GM12878 (cell line): Measurements from ENCODE around the gene PIGM.

Experiments used
- BHLHE40 ChIP-seq, 2 experiments: fragments of 450-650 bp in 1 of 2; IDR thresholded peaks; 2 replicates each; pipeline ENCODE4 v1.6.1; 2011 to 2017; ENCODE audit warnings: low read depth in 2 of 2, borderline replicate concordance in 1 of 2, improper control_type of control experiment in 1 of 2, low read length in 1 of 2, mild to moderate bottlenecking in 1 of 2
- JUND ChIP-seq: IDR thresholded peaks from 2 replicates; pipeline ENCODE4 v1.6.1; 2012; ENCODE audit warnings: low read depth, mild to moderate bottlenecking, low read length, improper control_type of control experiment, moderate library complexity
- LARP7 ChIP-seq: fragments of 450-650 bp; IDR thresholded peaks from 2 replicates; pipeline ENCODE4 v1.6.1; 2017; ENCODE audit warnings: mild to moderate bottlenecking
- POLR2A ChIP-seq: IDR thresholded peaks from 2 replicates; pipeline ENCODE4 v1.6.1; 2011; ENCODE audit warnings: low read depth, mild to moderate bottlenecking, low read length
- RFX5 ChIP-seq: IDR thresholded peaks from 2 replicates; pipeline ENCODE4 v1.6.1; 2011; ENCODE audit warnings: low read depth, low read length, improper control_type of control experiment
- YY1 ChIP-seq: IDR thresholded peaks from 2 replicates; pipeline ENCODE4 v1.6.1; 2011; ENCODE audit warnings: low read depth, mild to moderate bottlenecking, low read length
- TF ChIP-seq, protein P1 (sequence below): IDR thresholded peaks from 2 replicates; pipeline ENCODE4 v1.6.1; 2011; ENCODE audit warnings: low read depth, low read length, improper control_type of control experiment, borderline replicate concordance
- TF ChIP-seq, protein P2 (sequence below): IDR thresholded peaks from 2 replicates; pipeline ENCODE4 v1.6.1; 2012; ENCODE audit warnings: mild to moderate bottlenecking, low read depth, low read length
- TF ChIP-seq, protein P3 (sequence below), 3 experiments: IDR thresholded peaks in 2 of 3; conservative IDR thresholded peaks in 1 of 3; 2 replicates each; pipeline ENCODE4 v1.5.1; 2011; ENCODE audit warnings: low read depth in 3 of 3, low read length in 3 of 3, mild to moderate bottlenecking in 3 of 3, control low read depth in 2 of 3, moderate library complexity in 2 of 3, inconsistent platforms in 1 of 3, mixed read lengths in 1 of 3; ENCODE audit not compliant: control insufficient read depth in 2 of 3, insufficient read depth in 1 of 3; ENCODE audit errors: extremely low read depth in 1 of 3

DNA sequence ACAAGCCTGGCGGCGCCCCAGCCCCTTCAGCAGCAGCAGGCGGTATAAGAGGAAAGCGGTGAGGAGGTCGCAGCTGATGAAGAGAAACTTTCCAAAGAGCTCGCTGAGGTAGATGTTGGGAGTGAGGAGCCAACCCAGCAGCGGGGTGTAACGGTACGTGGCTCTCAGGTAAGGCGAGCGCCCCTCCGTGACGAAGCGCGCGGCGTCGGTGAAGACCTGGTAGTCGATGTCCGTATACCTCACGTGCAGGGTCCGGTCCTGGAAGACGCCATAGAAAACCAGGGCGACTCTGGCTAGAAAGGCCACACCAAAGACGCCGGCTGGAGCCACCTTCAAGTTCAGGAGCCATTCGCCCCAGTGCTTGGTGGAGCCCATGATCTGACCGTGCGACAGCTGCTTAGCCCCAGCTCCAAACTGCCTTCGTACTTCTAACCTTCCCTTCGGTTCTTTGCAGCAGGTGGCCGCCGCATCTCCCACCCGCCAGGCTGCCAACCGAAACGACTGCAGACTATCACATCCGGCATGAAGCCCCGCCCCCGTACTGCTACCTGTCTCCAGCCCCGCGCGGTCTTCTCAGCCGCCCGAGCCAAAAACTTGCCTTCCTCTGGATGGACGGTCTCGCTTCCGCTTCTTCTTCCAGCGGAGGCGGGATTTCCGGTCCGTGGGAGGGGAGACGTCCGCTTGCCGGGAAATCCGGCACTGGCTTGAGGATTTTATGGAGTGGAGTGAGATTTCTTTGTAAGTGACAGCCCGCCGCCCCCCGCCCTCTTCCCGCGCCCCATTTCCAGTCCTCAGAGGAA, at the start of gene PIGM:
- TF ChIP-seq, protein P1, sequence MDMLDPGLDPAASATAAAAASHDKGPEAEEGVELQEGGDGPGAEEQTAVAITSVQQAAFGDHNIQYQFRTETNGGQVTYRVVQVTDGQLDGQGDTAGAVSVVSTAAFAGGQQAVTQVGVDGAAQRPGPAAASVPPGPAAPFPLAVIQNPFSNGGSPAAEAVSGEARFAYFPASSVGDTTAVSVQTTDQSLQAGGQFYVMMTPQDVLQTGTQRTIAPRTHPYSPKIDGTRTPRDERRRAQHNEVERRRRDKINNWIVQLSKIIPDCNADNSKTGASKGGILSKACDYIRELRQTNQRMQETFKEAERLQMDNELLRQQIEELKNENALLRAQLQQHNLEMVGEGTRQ, result no peak
- TF ChIP-seq JUND, result no peak
- peak; percentile 79 for TF ChIP-seq POLR2A
- TF ChIP-seq, protein P2, sequence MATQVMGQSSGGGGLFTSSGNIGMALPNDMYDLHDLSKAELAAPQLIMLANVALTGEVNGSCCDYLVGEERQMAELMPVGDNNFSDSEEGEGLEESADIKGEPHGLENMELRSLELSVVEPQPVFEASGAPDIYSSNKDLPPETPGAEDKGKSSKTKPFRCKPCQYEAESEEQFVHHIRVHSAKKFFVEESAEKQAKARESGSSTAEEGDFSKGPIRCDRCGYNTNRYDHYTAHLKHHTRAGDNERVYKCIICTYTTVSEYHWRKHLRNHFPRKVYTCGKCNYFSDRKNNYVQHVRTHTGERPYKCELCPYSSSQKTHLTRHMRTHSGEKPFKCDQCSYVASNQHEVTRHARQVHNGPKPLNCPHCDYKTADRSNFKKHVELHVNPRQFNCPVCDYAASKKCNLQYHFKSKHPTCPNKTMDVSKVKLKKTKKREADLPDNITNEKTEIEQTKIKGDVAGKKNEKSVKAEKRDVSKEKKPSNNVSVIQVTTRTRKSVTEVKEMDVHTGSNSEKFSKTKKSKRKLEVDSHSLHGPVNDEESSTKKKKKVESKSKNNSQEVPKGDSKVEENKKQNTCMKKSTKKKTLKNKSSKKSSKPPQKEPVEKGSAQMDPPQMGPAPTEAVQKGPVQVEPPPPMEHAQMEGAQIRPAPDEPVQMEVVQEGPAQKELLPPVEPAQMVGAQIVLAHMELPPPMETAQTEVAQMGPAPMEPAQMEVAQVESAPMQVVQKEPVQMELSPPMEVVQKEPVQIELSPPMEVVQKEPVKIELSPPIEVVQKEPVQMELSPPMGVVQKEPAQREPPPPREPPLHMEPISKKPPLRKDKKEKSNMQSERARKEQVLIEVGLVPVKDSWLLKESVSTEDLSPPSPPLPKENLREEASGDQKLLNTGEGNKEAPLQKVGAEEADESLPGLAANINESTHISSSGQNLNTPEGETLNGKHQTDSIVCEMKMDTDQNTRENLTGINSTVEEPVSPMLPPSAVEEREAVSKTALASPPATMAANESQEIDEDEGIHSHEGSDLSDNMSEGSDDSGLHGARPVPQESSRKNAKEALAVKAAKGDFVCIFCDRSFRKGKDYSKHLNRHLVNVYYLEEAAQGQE, result no peak
- TF ChIP-seq, protein P3, sequence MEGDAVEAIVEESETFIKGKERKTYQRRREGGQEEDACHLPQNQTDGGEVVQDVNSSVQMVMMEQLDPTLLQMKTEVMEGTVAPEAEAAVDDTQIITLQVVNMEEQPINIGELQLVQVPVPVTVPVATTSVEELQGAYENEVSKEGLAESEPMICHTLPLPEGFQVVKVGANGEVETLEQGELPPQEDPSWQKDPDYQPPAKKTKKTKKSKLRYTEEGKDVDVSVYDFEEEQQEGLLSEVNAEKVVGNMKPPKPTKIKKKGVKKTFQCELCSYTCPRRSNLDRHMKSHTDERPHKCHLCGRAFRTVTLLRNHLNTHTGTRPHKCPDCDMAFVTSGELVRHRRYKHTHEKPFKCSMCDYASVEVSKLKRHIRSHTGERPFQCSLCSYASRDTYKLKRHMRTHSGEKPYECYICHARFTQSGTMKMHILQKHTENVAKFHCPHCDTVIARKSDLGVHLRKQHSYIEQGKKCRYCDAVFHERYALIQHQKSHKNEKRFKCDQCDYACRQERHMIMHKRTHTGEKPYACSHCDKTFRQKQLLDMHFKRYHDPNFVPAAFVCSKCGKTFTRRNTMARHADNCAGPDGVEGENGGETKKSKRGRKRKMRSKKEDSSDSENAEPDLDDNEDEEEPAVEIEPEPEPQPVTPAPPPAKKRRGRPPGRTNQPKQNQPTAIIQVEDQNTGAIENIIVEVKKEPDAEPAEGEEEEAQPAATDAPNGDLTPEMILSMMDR (IDR thresholded peaks at IDR 0.05 in 2 of 3, conservative IDR thresholded peaks at IDR 0.05 in 1 of 3; ENCODE audit: control insufficient read depth in 2 of 3, extremely low read depth in 1 of 3, insufficient read depth in 1 of 3, low read depth in 3 of 3, low read length in 3 of 3), result no peak
- no peak for TF ChIP-seq LARP7
- peak; percentile 66 to 89; a peak in 3 of 4 replicates for TF ChIP-seq BHLHE40 (IDR thresholded peaks at IDR 0.05; ENCODE audit: borderline replicate concordance in 1 of 2, low read depth in 2 of 2, low read length in 1 of 2)
- 0 out of 2 replicates have a peak, but pooled peaks have one; percentile 33 for TF ChIP-seq RFX5
- TF ChIP-seq YY1, result 0 out of 2 replicates have a peak, but pooled peaks have one; percentile 22
